ENCODE measurements around the gene FEZF1. TPM values are rescaled to one million over a fixed set of nuclear protein-coding genes. Genes with fewer than 3 reads are reported as not detected.

Gene FEZF1
- total RNA-seq, 1 experiment from 2014 or later, result not detected

DNA sequence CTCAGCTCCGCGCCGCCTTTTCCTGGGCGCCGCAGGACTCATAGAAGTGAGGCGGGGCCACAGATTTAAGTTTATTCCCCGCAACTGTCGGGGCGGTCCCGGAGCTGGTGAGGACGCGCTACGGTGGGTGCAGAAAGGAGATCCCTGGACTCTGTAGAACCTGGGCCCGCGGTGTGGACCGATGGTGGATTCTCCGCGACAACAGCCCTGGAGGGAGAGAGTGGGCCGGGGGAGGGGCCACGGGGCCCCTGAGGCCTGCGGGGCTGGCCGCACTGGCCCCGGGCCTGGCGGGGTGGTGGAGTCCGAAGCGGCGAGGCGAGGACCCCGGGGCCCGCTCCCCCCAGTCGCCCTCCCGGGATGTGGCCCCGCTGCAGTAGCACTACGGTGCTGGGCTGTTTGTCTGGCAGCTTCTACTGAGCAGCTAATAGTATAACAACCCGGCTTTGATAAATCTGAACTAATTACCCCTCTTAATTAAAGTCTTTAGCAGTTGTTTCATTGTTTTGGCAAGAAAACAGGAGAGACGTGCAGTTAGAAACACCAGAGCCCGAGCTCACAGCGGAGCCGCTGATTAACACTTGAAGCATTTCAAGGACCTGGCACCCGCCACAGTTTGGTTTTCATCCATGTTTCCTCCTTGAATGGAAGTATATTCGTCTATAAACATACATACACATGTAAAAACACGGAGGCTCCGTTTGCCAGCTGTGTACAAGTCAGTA, 4.2 kb downstream of the FEZF1 start:
- POLR2A ChIA-PET, result no interaction called here
- no TSS peak for BruUV-seq (replicated peaks)
- Histone ChIP-seq H3K9me3 (ENCODE audit: control insufficient read depth, insufficient read depth, low read depth, low read length) (no peaks in the 10 kb centered on the region), H3K27me3 (ENCODE audit: control insufficient read depth, insufficient read depth, low read length) (peaks cover 40% of the 10 kb centered on the region), H3K27ac (ENCODE audit: low read length) (no peak overlapping the region), H3K4me1 (ENCODE audit: control insufficient read depth, insufficient read depth, low read length) (peaks cover 5% of the 10 kb centered on the region), H3K4me3 (ENCODE audit: low read depth in 2 of 2, low read length in 2 of 2) (no peak overlapping the region), H3K36me3 (ENCODE audit: control insufficient read depth, insufficient read depth, low read length) (peaks cover 4% of the 10 kb centered on the region; the same call in 1 of the 2 replicates)
- in situ Hi-C loops (cut with HindIII; ENCODE audit: low pct_unique_long_range_greater_than_20kb, low sequenced_read_pairs), result no loop called here
- TF ChIP-seq POLR2AphosphoS5 (IDR thresholded peaks at IDR 0.05; ENCODE audit: low read depth, low read length) (no peak), SIN3A (IDR thresholded peaks at IDR 0.05; ENCODE audit: borderline replicate concordance, insufficient read depth, low read depth, low read length) (no peak), TCF7L2 (IDR thresholded peaks at IDR 0.05; ENCODE audit: low read depth, low read length) (no peak), REST (IDR thresholded peaks at IDR 0.05; ENCODE audit: insufficient read depth in 1 of 2, low read depth in 2 of 2, low read length in 1 of 2) (no peak)
- CTCF ChIA-PET, result no interaction called here
- intact Hi-C loops (cut with micrococcal nuclease; ENCODE audit: unreplicated experiment), result no loop called here
- DNase-seq (ENCODE audit: low read depth, low spot score) (no peak), ATAC-seq (no peak)

DNA sequence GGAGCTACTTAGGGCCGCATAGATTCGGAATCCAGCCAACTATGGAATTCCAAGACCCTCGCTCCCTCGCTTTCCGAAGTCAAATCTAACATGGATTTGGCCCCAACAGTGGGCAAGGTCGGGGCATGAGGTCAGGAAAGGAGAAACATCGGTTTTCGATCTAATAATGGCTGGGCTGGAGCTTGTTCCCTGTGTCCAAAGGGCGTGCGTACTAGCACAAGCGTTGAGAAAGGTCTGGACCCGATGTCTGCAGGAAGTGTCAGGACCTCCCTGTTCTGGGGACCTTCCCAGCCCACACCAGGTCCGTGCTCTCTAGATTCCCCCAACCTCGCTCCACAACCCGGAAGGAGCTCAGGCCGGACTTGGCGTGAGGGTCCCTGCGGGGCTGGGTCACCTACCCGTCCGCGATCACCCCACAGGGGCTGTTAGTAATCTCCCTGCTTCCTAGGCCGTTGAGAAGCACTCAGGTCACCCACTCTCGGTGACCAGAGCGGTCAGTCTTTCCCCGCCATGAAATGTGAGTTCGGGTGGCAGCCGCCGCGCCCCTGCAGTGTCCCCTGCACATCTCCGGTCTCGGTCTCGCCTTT, 4.8 kb downstream of the FEZF1 start:
- in situ Hi-C loops (cut with HindIII; ENCODE audit: low pct_unique_long_range_greater_than_20kb, low sequenced_read_pairs) (no loop called here), intact Hi-C loops (cut with micrococcal nuclease; ENCODE audit: unreplicated experiment) (no loop called here)
- H3K9me3 ChIP-seq (ENCODE audit: control insufficient read depth, insufficient read depth, low read depth, low read length), result no peaks in the 10 kb centered on the region
- H3K27me3 ChIP-seq (ENCODE audit: control insufficient read depth, insufficient read depth, low read length), result peaks cover 35% of the 10 kb centered on the region
- ChIA-PET POLR2A (no interaction called here), CTCF (no interaction called here)
- no peak overlapping the region for H3K27ac ChIP-seq (ENCODE audit: low read length)
- ATAC-seq (no peak), DNase-seq (ENCODE audit: low read depth, low spot score) (no peak)
- H3K36me3 ChIP-seq (ENCODE audit: control insufficient read depth, insufficient read depth, low read length), result no peaks in the 10 kb centered on the region
- no TSS peak for BruUV-seq (replicated peaks)
- no peak overlapping the region for H3K4me3 ChIP-seq (ENCODE audit: low read depth in 2 of 2, low read length in 2 of 2)
- H3K4me1 ChIP-seq (ENCODE audit: control insufficient read depth, insufficient read depth, low read length), result no peaks in the 10 kb centered on the region
- TF ChIP-seq SIN3A (IDR thresholded peaks at IDR 0.05; ENCODE audit: borderline replicate concordance, insufficient read depth, low read depth, low read length) (no peak), REST (IDR thresholded peaks at IDR 0.05; ENCODE audit: insufficient read depth in 1 of 2, low read depth in 2 of 2, low read length in 1 of 2) (no peak), TCF7L2 (IDR thresholded peaks at IDR 0.05; ENCODE audit: low read depth, low read length) (no peak), POLR2AphosphoS5 (IDR thresholded peaks at IDR 0.05; ENCODE audit: low read depth, low read length) (no peak)
- TF ChIP-seq, protein P1, sequence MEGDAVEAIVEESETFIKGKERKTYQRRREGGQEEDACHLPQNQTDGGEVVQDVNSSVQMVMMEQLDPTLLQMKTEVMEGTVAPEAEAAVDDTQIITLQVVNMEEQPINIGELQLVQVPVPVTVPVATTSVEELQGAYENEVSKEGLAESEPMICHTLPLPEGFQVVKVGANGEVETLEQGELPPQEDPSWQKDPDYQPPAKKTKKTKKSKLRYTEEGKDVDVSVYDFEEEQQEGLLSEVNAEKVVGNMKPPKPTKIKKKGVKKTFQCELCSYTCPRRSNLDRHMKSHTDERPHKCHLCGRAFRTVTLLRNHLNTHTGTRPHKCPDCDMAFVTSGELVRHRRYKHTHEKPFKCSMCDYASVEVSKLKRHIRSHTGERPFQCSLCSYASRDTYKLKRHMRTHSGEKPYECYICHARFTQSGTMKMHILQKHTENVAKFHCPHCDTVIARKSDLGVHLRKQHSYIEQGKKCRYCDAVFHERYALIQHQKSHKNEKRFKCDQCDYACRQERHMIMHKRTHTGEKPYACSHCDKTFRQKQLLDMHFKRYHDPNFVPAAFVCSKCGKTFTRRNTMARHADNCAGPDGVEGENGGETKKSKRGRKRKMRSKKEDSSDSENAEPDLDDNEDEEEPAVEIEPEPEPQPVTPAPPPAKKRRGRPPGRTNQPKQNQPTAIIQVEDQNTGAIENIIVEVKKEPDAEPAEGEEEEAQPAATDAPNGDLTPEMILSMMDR (IDR thresholded peaks at IDR 0.05), result no peak
